Measurements from ENCODE around the gene TMEM38A.

TMEM38A gene

DNA sequence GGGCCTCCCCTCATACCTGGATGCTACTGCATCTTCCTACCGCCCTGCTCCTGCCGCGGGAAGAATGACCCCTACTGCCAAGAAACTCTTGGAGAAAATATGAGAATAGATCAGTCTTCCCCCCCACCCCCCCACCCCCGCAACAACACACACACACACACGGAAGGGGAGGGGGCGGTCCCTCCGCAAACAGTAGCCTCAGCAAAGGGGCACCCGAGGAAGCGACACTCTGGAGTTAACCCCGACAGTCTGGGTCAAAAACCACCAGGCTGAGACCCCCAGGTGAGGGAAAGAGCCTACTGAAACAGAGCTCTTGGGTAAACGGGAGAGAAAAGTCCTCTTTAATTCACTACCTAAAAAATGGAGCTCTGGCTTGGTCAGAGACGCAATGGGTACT is 34.1 kb upstream of the TMEM38A start:
- TF ChIP-seq POLR2AphosphoS5 (IDR thresholded peaks at IDR 0.05; ENCODE audit: low read depth, low read length) = no peak
- TF ChIP-seq SIN3A (IDR thresholded peaks at IDR 0.05; ENCODE audit: borderline replicate concordance, insufficient read depth, low read length) = 0 out of 2 replicates have a peak, but pooled peaks have one; percentile 20
- TF ChIP-seq, protein P1, sequence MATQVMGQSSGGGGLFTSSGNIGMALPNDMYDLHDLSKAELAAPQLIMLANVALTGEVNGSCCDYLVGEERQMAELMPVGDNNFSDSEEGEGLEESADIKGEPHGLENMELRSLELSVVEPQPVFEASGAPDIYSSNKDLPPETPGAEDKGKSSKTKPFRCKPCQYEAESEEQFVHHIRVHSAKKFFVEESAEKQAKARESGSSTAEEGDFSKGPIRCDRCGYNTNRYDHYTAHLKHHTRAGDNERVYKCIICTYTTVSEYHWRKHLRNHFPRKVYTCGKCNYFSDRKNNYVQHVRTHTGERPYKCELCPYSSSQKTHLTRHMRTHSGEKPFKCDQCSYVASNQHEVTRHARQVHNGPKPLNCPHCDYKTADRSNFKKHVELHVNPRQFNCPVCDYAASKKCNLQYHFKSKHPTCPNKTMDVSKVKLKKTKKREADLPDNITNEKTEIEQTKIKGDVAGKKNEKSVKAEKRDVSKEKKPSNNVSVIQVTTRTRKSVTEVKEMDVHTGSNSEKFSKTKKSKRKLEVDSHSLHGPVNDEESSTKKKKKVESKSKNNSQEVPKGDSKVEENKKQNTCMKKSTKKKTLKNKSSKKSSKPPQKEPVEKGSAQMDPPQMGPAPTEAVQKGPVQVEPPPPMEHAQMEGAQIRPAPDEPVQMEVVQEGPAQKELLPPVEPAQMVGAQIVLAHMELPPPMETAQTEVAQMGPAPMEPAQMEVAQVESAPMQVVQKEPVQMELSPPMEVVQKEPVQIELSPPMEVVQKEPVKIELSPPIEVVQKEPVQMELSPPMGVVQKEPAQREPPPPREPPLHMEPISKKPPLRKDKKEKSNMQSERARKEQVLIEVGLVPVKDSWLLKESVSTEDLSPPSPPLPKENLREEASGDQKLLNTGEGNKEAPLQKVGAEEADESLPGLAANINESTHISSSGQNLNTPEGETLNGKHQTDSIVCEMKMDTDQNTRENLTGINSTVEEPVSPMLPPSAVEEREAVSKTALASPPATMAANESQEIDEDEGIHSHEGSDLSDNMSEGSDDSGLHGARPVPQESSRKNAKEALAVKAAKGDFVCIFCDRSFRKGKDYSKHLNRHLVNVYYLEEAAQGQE (IDR thresholded peaks at IDR 0.05; ENCODE audit: insufficient read depth in 1 of 2, low read depth in 2 of 2, low read length in 2 of 2) = no peak

DNA sequence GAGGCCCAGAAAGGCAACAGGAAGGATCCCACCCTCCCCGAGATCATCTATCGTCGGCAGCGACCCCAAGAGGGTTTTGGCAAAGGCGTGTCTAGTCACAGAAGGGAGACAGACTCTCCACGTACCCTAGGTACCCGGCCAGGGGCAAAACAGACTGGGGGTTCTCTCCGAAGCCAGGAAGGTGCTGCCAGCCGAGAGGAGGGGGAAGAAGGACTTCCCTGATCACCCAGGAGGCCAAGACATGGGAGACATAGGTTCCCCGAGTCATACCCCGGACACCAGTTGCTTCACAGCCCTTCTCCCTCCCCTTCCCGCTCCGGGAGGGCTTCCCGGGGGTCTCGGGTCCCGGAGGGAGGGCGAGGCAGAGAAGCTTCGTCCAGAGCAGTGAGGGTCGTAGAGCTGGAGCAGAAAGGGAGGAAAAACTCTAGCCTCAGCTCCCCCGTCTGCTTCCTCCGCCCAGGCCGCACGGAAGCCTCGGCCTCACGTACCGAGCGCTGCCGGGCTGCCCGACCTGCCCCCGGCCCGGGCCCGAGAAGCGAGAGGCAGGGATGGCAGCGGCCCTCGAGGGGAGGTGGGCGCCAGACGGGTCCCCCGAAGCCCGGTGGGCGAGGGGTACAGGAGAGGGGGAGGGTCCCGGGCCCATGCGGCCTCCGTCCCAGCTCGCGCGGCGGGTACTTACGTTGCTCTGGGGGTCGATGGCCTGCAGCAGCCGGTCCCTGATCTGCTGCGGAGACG is 33.6 kb upstream of the TMEM38A start:
- TF ChIP-seq FOXP2 (optimal IDR thresholded peaks at IDR 0.05; ENCODE audit: borderline replicate concordance, extremely low read depth, extremely low read length, insufficient read depth) (no peak), POLR2AphosphoS5 (IDR thresholded peaks at IDR 0.05; ENCODE audit: low read depth, low read length) (no peak), SIN3A (IDR thresholded peaks at IDR 0.05; ENCODE audit: borderline replicate concordance, insufficient read depth, low read length) (no peak), TAF1 (IDR thresholded peaks at IDR 0.05; ENCODE audit: borderline replicate concordance, insufficient read depth, low read length) (no peak)
- TF ChIP-seq, protein P1 (IDR thresholded peaks at IDR 0.05; ENCODE audit: insufficient read depth in 1 of 2, low read depth in 2 of 2, low read length in 2 of 2) = no peak

DNA sequence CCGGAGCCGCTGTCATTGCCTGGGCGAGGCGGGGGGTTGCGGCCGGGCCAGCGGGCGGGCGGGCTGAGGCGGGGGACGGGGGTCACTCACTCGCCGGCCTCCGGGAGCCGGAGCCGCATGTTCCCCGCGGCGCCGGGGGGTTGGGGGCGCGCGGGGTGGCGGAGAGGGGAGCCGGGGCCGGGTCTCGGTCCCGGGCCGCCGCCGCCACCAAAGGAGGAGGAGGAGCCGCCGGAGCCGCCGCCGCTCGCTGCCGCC is 33.1 kb upstream of the TMEM38A start:
- TF ChIP-seq POLR2AphosphoS5 (IDR thresholded peaks at IDR 0.05; ENCODE audit: low read depth, low read length) (no peak; the same call in 1 of the 2 replicates), FOXP2 (optimal IDR thresholded peaks at IDR 0.05; ENCODE audit: borderline replicate concordance, extremely low read depth, extremely low read length, insufficient read depth) (no peak), TAF1 (IDR thresholded peaks at IDR 0.05; ENCODE audit: borderline replicate concordance, insufficient read depth, low read length) (no peak), SIN3A (IDR thresholded peaks at IDR 0.05; ENCODE audit: borderline replicate concordance, insufficient read depth, low read length) (no peak)
- TF ChIP-seq, protein P1 (IDR thresholded peaks at IDR 0.05; ENCODE audit: insufficient read depth in 1 of 2, low read depth in 2 of 2, low read length in 2 of 2) = no peak

DNA sequence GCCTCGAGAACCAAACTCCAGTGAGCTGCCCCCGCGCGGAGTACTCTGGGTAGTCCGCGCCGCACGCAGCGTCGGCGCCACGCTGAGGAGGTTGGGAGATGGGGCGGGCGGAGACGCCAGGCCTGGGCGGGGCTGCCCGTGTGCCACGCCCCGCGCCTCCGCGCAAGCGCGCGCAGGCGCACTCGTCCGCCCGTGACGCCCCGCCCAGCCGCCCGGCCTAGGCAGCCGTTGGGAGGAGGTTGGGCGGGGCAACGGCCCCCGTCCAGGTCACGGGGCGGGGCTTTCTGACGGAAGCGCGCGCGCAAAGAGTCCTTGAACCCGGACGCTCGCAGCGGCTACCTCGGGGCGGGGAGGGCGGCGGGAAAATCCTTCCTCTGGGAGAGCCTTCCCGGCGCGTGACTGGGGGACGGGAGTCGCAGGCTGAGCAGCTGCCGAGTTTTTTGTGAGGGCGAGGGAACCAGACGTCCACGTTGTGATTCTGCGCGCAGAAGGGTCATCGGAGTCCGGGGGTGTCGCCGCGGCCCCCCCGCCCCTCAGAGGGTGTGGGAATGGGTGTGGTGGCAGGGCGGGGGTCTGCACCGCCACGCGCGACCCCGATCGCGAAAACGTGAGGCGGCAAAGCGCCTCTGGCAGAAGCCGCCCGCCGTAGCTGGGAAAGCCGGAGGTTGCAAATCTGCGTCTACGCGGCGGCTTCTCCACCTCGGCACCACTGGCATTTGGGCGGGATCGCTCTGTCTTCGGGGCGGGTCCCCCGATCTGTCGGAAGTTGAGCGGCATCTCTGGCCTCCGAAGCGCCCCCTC is 32.6 kb upstream of the TMEM38A start, which contains the start of gene MED26:
TSS of gene MED26 (minus strand) at position 22 of the 801 bp plus-strand sequence. CDS start 261 bp downstream, outside the sequence.
- TF ChIP-seq POLR2AphosphoS5 (IDR thresholded peaks at IDR 0.05; ENCODE audit: low read depth, low read length) (peak; percentile 83), FOXP2 (optimal IDR thresholded peaks at IDR 0.05; ENCODE audit: borderline replicate concordance, extremely low read depth, extremely low read length, insufficient read depth) (peak; percentile 69), SIN3A (IDR thresholded peaks at IDR 0.05; ENCODE audit: borderline replicate concordance, insufficient read depth, low read length) (no peak; the same call in 1 of the 2 replicates), TAF1 (IDR thresholded peaks at IDR 0.05; ENCODE audit: borderline replicate concordance, insufficient read depth, low read length) (peak; percentile 90)
- TF ChIP-seq, protein P1 (IDR thresholded peaks at IDR 0.05; ENCODE audit: insufficient read depth in 1 of 2, low read depth in 2 of 2, low read length in 2 of 2) = no peak

Data from PFSK-1 (cell line).